ENCODE data around the gene TEX13D. TPM values are rescaled to one million over a fixed set of nuclear protein-coding genes. Genes with fewer than 3 reads are reported as not detected.
A peak's percentile ranks its signal among the peaks of the same experiment; 100 is the strongest.
"Not testable (repeated sequence)": the region's sequence is repeated elsewhere in the genome, so short reads cannot be mapped to it uniquely, and the experiment has no call there.

Gene TEX13D
- total RNA-seq: not detected

DNA sequence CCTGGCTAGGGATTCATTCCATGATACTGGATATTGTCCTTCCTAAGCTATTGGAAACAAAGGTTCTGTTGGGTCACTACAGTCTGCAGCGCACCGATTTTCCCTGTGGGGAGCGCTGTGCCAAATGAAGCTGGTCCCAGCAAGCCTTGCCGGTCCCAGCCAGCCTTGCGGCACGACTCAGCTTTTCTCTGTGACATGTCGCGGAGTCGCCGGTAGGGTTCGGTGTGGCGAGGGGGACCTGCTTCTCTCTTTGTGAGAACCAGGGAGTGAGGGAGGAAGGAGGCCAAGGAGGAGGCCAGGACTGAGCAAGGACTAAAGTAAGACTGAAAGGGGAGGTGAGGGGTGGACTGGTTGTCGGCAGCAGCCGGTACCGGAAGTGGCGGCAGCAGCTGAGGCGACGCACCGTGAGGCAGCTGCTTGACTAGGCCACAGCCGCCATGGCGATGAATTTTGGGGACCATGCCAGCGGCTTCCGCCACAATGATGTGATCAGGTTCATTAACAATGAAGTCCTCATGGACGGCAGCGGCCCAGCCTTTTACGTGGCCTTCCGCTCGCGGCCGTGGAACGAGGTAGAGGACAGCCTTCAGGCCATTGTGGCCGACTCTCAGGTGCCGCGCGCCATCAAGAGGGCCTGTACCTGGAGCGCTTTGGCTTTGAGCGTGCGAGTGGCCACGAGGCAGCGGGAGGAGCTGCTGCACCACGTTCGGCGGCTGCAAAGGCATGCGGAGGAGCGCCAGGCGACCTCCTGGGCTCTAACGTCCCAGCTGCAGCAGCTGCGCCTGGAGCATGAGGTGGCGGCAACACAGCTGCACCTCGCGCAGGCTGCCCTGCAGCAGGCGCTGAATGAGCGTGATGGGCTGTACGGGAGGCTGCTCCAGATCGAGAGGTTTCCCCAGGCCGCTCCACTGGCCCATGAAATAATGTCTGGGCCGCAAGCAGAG lies at the start of gene TEX13D:
TSS of gene TEX13D (plus strand) at position 180 of the 944 bp plus-strand sequence. CDS start at position 438, 258 bp downstream.
- ATAC-seq: no peak

DNA sequence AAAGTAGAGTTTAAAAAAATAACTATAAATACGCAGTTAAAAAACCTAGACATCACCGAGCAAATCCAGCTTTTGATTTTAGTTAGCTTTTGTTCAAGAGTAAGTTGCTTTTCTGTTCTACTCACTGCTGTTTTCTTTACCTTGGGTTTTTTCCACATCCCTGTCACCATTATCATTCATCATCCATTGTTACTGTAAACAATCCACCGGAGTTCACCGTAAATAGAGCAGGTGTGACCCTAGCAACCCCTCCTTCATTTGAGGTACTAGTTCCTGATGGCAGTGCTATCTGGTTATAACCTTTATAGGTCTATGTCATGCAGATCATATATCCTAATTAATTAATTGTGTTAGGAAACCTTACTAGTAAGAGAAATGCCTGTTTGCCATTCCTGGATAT lies 43.0 kb upstream of the TEX13D start:
- no peak for ATAC-seq

DNA sequence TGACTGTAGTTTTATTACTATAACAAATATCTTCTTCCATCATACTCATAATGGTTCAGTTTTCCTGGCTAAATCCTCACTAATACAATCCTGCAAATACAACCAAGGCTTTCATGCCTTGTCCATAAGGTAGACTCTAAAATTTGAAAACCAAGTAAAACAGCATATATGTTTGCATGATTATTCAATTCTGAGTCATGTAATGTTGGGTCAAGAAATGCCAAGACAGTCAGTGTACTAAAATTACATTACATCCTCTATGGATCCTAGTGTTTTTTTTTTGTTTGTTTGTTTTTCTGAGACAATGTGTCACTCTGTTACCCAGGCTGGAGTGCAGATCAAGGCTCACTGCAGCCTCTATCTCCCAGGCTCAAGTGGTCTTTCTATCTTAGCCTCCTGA lies 38.6 kb upstream of the TEX13D start:
- no peak for ATAC-seq

DNA sequence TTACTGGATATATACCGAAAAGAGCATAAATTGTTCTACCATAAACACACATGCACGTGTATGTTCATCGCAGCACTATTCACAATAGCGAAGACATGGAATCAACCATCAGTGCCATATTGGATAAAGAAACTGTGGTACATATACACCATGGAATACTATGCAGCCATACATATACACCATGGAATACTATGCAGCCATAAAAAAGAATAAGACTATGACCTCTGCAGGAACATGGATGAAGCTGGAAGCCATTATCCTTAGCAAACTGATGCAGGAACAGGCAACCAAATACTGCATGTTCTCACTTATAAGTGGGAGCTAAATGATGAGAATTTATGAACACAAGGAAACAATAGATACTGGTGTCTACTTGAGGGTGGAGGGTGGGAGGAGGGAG lies 33.1 kb upstream of the TEX13D start:
- not testable (repeated sequence) for ATAC-seq

- no peak for ATAC-seq
Observed at GRCh38 chrX:124300405-124300804, 32.1 kb upstream of the TEX13D start.

GRCh38 chrX:124307253-124307907 lies 25.1 kb upstream of the TEX13D start:
- no peak for ATAC-seq

- no peak for ATAC-seq
Observed at GRCh38 chrX:124325732-124326131, 6.7 kb upstream of the TEX13D start.

- peak; percentile 53 for ATAC-seq
Observed at GRCh38 chrX:124328765-124329164, 3.7 kb upstream of the TEX13D start.

GRCh38 chrX:124333862-124334261 lies 1.4 kb downstream of the TEX13D start:
- ATAC-seq: no peak

DNA sequence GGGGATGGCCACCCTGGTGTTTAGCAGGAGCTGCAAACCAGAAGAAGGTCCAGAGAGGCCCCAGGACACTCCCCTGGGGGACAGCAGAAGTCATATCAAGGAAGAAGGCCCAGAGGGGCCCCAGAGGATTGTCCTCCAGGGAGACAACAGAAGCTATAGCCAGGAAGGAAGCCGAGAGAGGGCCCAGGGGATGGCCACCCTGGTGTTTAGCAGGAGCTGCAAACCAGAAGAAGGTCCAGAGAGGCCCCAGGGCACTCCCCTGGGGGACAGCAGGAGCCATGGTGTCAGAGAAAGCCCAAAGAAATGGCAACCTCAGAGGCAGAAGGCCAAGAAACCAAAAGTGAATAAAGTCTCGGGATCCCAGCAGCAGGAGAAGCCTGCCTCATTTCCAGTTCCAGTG lies 2.1 kb downstream of the TEX13D start:
- not testable (repeated sequence) for ATAC-seq

DNA sequence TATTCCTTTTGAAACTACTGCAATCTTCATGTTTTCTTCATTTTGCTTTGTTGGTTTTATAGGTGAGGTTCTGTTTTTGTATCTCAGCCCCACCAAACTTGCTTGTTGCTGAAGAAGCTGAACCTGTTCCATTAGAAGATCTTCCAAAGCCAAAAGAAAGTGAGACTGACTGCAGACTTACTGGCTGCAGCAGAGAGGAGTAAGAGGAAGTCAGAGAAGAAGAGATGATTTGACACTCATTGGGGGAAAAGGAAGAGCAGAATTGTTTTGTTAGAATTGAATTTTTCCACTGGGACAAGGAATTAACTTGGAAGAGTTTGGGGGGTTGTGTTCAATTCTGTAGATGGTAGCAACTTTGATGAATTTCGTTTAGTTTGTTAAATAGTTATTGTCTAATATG lies 3.1 kb downstream of the TEX13D start:
- ATAC-seq: no peak

DNA sequence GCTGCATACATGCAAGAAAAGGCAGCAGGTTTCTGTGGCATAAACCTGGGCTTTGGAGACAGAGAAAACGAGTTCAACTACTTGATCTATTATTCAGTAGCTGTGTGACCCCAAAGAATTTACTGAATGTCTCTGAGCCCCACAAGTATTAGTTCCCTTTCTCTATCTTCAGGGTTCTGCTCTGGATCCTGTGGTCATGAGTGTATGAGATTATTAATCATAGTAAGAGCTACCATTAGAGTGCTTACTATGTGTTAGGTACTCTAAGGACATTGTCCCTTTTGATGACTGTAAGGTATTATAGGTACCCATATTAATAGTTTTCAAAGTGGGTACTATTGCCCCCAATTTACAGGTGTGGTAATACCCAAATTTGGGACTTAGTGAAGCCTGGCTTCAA lies 5.5 kb downstream of the TEX13D start:
- ATAC-seq: no peak

GRCh38 chrX:124338733-124339514 lies 6.5 kb downstream of the TEX13D start:
- no peak for ATAC-seq

- no peak for ATAC-seq
Observed at GRCh38 chrX:124341396-124342132, 9.1 kb downstream of the TEX13D start.

- ATAC-seq: no peak
Observed at GRCh38 chrX:124342174-124342867, 9.9 kb downstream of the TEX13D start.

DNA sequence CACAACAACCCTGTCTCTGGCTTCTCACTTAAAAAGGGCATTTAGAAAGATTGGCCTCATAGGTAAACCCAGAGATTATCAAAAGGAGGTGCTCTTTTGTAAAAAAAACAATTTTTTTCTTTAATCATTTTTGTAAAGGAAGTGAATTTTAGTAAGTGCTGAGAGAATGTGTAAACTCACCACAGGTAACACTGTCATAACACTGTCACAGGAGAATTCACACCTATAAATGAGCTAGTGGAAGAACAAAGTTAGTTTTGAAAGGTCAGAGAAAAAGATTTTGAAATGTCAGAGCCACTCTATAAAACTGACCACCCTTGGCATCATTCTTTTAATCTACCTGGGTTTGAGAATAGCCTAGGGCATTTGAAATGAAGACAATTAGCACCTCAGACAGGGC lies 10.6 kb downstream of the TEX13D start:
- ATAC-seq: no peak

GRCh38 chrX:124344246-124344645 lies 11.8 kb downstream of the TEX13D start:
- ATAC-seq: no peak

- ATAC-seq: no peak
Observed at GRCh38 chrX:124346117-124346876, 13.8 kb downstream of the TEX13D start, which contains the start of gene SH2D1A. TSS of gene SH2D1A (plus strand) at chrX:124346563. CDS start at chrX:124346643, 80 bp downstream.

- ATAC-seq: no peak
Observed at GRCh38 chrX:124346877-124347241, 14.4 kb downstream of the TEX13D start.

DNA sequence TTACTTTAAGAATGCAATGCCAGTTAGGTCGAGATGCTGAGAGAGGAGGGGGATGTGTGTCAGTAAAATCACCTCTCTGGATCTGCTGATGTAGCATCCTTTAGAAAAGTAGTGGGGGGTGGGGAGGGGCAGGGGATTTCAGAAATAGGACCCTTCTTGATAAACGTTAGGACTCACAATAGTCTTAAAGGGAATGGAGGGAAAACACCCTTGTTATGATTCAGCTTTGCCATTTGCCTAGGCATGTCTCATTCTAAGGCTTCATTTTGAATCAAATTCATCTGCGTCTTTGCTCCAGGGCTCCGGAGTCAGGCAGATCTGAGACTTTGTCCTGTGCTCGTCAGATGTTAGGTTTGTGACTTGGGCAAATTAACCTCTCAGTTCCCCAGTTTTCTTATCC lies 14.8 kb downstream of the TEX13D start:
- ATAC-seq: no peak

DNA sequence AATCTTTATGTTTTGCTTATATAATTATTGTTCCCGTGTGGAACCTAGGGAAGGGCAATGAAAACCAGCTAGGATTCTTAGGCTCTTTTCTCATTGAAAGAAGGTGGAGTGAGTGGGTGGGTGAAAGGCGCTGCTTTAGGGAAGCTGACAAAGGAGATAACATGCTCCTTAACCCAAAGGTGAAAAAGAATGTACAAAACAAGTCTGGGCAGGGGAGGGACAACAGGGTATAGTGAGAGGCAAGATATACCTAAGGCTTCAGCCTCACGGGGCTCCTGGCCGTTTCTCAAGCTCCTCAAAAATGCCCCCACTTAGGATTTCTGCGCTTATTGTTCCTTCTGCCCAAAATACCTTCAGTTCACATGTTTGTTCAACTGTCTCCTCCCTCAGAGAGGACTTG lies 15.7 kb downstream of the TEX13D start:
- ATAC-seq: no peak
